Measurements from ENCODE around the gene GABRA5. TPM values are rescaled to one million over a fixed set of nuclear protein-coding genes. Genes with fewer than 3 reads are reported as not detected.

GABRA5 gene
- total and polyA plus RNA-seq, 2 of the 13 experiments (the other 11 are each of a cell fraction or from before 2014, with no cell fraction given), result not detected

DNA sequence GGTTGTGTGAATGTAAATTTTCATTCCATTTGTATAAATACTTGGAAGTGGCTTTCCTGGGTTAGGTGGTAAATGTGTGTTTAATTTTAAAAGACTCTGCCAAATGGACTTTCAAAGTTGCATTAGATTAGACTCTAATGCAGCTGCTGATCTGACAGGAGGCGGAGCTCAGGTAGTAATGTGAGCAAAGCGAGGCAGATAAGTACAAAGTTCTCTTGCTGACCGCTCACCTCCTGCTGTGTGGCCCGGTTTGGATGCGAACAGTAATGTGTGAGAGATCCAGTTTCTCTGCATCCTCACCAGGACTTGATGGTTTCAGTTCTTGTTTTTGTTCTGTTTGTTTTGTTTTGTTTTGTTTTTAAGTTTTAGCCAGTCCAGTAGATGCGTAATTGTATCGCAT lies 34.9 kb upstream of the GABRA5 start:
- in situ Hi-C loops (cut with HindIII; ENCODE audit: extremely low pct_ligation_motif_present, low pct_unique_long_range_greater_than_20kb), result no loop called here
- BruUV-seq (replicated peaks), result no TSS peak
- TF ChIP-seq ZNF451 (CRISPR knock-in tag; IDR thresholded peaks at IDR 0.05), result no peak
- no peak for TF ChIP-seq YEATS4 (CRISPR knock-in tag; IDR thresholded peaks at IDR 0.05; ENCODE audit: borderline replicate concordance)
- TF ChIP-seq, protein P1, sequence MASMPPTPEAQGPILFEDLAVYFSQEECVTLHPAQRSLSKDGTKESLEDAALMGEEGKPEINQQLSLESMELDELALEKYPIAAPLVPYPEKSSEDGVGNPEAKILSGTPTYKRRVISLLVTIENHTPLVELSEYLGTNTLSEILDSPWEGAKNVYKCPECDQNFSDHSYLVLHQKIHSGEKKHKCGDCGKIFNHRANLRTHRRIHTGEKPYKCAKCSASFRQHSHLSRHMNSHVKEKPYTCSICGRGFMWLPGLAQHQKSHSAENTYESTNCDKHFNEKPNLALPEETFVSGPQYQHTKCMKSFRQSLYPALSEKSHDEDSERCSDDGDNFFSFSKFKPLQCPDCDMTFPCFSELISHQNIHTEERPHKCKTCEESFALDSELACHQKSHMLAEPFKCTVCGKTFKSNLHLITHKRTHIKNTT (CRISPR knock-in tag; IDR thresholded peaks at IDR 0.05), result no peak
- TF ChIP-seq, protein P2, sequence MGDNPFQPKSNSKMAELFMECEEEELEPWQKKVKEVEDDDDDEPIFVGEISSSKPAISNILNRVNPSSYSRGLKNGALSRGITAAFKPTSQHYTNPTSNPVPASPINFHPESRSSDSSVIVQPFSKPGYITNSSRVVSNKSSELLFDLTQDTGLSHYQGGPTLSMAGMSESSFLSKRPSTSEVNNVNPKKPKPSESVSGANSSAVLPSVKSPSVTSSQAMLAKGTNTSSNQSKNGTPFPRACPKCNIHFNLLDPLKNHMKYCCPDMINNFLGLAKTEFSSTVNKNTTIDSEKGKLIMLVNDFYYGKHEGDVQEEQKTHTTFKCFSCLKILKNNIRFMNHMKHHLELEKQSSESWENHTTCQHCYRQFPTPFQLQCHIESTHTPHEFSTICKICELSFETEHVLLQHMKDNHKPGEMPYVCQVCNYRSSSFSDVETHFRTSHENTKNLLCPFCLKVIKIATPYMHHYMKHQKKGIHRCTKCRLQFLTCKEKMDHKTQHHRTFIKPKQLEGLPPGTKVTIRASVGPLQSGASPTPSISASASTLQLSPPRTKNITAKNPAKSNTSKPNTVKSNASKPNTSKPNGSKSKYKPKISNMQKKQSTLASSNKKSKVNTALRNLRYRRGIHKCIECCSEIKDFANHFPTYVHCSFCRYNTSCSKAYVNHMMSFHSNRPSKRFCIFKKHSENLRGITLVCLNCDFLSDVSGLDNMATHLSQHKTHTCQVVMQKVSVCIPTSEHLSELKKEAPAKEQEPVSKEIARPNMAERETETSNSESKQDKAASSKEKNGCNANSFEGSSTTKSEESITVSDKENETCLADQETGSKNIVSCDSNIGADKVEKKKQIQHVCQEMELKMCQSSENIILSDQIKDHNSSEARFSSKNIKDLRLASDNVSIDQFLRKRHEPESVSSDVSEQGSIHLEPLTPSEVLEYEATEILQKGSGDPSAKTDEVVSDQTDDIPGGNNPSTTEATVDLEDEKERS (CRISPR knock-in tag; IDR thresholded peaks at IDR 0.05), result no peak
- no peak for TF ChIP-seq ZNF567 (CRISPR knock-in tag; IDR thresholded peaks at IDR 0.05; ENCODE audit: borderline replicate concordance)
- TF ChIP-seq, protein P3, sequence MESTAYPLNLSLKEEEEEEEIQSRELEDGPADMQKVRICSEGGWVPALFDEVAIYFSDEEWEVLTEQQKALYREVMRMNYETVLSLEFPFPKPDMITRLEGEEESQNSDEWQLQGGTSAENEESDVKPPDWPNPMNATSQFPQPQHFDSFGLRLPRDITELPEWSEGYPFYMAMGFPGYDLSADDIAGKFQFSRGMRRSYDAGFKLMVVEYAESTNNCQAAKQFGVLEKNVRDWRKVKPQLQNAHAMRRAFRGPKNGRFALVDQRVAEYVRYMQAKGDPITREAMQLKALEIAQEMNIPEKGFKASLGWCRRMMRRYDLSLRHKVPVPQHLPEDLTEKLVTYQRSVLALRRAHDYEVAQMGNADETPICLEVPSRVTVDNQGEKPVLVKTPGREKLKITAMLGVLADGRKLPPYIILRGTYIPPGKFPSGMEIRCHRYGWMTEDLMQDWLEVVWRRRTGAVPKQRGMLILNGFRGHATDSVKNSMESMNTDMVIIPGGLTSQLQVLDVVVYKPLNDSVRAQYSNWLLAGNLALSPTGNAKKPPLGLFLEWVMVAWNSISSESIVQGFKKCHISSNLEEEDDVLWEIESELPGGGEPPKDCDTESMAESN (CRISPR knock-in tag; conservative IDR thresholded peaks at IDR 0.05), result no peak
- TF ChIP-seq MXI1 (IDR thresholded peaks at IDR 0.05; ENCODE audit: borderline replicate concordance, low read depth, low read length), result no peak
- TF ChIP-seq REPIN1 (CRISPR knock-in tag; IDR thresholded peaks at IDR 0.05; ENCODE audit: borderline replicate concordance, low read depth), result no peak
- no peak for TF ChIP-seq PHF8 (CRISPR knock-in tag; IDR thresholded peaks at IDR 0.05)
- TF ChIP-seq GABPA (IDR thresholded peaks at IDR 0.05; ENCODE audit: low read depth, low read length), result no peak
- TF ChIP-seq GABPA (CRISPR knock-in tag; IDR thresholded peaks at IDR 0.05; ENCODE audit: low read depth), result no peak
- Histone ChIP-seq H4K20me1 (ENCODE audit: insufficient read depth, low read length) (no peaks in the 10 kb centered on the region), H3K79me2 (ENCODE audit: insufficient read depth, low read length) (no peaks in the 10 kb centered on the region), H3K4me3 (replicated peaks in 1 of 3; ENCODE audit: insufficient read depth in 1 of 3, low read depth in 2 of 3, low read length in 3 of 3) (no peak overlapping the region), H3K27ac (ENCODE audit: extremely low read length, insufficient read depth, low read length) (no peak overlapping the region), H3K4me2 (ENCODE audit: low read depth, low read length) (no peak overlapping the region), H3K36me3 (replicated peaks in 1 of 2; ENCODE audit: control insufficient read depth in 1 of 2, insufficient read depth in 2 of 2, low read length in 2 of 2) (no peaks in the 10 kb centered on the region), H3K4me1 (ENCODE audit: insufficient read depth, low read length) (no peaks in the 10 kb centered on the region), H2AFZ (ENCODE audit: low read length) (no peak overlapping the region), H3K27me3 (ENCODE audit: control insufficient read depth in 1 of 2, insufficient read depth in 2 of 2, low read length in 2 of 2) (no peaks in the 10 kb centered on the region), H3K9me3 (ENCODE audit: low read length) (peaks cover 17% of the 10 kb centered on the region), H3K9ac (ENCODE audit: insufficient read depth, low read depth, low read length) (no peak overlapping the region)
- DNase-seq (ENCODE audit: low spot score) (no peak), FAIRE-seq (no peak), ATAC-seq (no peak)
- 22% methylated on average over 7 of the region's 7 CpGs for WGBS (ENCODE audit: low lambda C conversion rate)
- POLR2A ChIA-PET, result no interaction called here
- CTCF ChIA-PET (ENCODE audit: low intra/inter-chr PET ratio, low total read pairs), result no interaction called here
- intact Hi-C loops (cut with micrococcal nuclease; ENCODE audit: unreplicated experiment), result no loop called here

Data from HepG2 (cell line).